GM12891 (cell line): Measurements from ENCODE around the gene PEPD.

Experiments used
- DNase-seq: peaks from one replicate; pipeline ENCODE4 v3.0.0; 2011; ENCODE audit warnings: low spot score; ENCODE audit not compliant: insufficient read length
- FAIRE-seq: peaks from 2 replicates; lab custom pipeline; 2011; peaks lifted over from hg19 to GRCh38; lab: Jason Lieb, UNC
- PAX5 ChIP-seq: IDR thresholded peaks from 2 replicates; pipeline ENCODE4 v1.6.1; 2011; ENCODE audit warnings: low read length, moderate library complexity, mild to moderate bottlenecking; ENCODE audit not compliant: insufficient read depth, severe bottlenecking
- POLR2A ChIP-seq: IDR thresholded peaks from 2 replicates; pipeline ENCODE4 v1.6.1; 2011; ENCODE audit warnings: low read depth, low read length, control low read depth
- POLR2AphosphoS5 ChIP-seq: IDR thresholded peaks from 2 replicates; pipeline ENCODE4 v1.6.1; 2011; ENCODE audit warnings: low read depth, low read length, control low read depth
- POU2F2 ChIP-seq: IDR thresholded peaks from 2 replicates; pipeline ENCODE4 v1.6.1; 2011; ENCODE audit warnings: low read depth, mild to moderate bottlenecking, control low read depth, low read length, moderate library complexity
- SPI1 ChIP-seq: IDR thresholded peaks from 2 replicates; pipeline ENCODE4 v1.6.1; 2011; ENCODE audit warnings: low read depth, low read length, control low read depth
- TAF1 ChIP-seq: IDR thresholded peaks from 2 replicates; pipeline ENCODE4 v1.6.1; 2011; ENCODE audit warnings: low read depth, low read length, control low read depth

The PEPD gene

DNA sequence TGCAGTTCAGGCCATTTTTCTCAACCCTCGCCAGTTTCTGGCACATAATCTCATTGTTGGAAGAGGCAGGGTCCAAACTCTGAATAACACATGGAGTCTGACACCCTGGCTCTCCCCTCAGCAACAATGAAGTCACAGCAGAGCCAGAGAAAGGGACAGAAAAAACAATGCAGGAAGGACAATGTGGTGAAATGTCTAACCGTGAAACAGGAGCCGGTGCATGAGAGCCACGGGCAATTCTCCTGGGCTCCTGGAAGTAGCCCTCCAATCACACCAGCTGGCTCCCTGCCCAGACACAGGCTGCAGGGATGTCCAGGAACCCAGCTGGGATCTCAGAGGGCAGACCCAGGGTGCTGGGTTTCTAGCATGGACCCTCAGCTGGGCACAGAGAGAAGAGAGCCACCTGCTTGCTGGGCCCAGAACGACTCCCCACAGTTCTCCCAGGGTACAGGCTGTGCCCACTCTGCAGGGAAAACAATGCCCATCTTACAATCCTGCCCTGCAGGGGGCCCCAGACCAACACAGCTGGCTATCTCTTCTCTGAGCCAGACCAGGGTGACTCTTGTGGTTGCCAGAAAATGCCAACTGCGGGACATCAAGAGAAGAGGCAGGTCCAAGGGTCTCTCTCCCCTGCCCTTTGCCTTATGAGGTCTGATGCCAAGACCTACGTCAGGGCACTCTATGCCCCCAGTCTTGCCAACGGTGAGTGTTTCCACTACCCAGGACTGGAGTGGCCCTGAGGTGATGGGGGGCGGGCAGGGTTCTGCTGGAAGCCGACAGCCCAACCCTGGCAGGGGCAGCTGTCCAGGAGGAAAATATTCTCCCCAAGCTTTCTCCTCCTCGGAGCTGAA, 83.5 kb downstream of the PEPD start:
- FAIRE-seq (no peak), DNase-seq (no peak)
- no peak for TF ChIP-seq POLR2AphosphoS5
- no peak for TF ChIP-seq POU2F2
- no peak for TF ChIP-seq PAX5
- no peak for TF ChIP-seq SPI1
- no peak for TF ChIP-seq TAF1
- TF ChIP-seq POLR2A, result no peak

DNA sequence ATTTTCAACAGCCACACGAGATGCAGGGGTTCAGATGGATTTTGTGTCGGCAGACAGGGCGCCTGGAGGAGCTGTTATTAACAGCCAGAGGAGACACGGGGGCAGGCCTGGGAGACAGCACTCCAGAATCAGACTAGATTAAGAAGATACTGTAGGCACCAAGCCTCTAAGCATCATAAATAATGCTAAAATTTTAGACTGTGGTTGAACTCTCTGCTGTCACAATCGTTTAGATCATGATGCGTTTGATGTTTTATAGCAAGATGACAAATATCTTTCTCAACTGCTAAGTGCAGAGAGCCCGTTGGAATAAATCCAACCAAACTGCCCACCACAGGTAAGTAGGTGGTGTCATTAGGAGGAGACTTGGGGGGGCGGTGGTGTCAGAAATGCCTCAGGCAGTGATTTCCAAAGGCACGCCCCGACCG, 84.2 kb downstream of the PEPD start:
- DNase-seq (no peak), FAIRE-seq (no peak)
- TF ChIP-seq TAF1 (no peak), POU2F2 (no peak), POLR2AphosphoS5 (no peak), PAX5 (no peak), SPI1 (no peak), POLR2A (no peak)

DNA sequence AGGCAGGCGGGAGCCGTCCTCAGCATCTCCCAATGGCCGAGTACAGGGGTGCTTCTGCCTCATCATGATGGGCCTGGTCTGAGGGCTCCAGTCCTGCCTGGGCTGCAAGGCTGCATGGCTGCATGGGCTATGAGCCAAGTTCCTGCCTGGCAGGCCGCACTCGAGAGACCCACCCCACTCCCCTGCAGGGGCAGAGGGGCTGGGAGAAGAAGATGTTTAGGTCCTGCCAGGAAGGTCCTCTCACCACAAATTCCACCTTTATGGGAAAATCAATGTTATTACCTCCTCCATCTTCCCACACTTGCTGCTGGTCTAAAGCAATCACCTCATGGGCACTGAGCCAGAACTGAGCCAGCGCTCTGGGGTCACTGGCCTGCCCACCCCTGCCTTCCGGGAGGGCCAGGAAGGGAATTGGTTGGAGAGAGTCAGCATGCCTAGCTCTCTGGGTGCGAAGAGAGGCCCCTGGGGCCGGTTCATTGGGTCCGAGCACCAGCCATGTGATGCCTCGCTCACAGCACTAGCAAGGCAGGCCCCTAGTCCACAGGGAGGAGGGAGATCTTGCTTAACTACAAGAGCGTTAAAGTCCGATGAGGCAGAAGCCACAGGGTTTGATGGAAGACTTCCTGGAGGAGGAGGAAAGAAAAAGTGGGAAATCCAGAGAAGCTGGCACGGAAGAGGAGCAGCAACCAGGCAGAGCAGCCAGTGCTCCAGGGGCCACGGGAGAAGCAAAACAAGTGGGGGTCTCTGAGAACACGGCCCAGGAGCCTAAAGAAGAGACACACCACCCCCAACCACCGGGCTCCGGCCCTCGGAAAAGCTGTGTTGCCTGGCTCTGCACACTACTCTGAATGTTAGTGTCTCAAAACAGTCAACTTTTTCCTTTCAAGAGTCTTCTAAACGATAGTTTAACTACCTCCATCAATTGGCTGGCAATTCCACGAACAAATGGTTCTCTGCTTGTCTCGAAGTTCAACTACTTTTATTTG, 84.9 kb downstream of the PEPD start:
- DNase-seq, result no peak
- no peak for TF ChIP-seq POLR2A
- FAIRE-seq, result no peak

DNA sequence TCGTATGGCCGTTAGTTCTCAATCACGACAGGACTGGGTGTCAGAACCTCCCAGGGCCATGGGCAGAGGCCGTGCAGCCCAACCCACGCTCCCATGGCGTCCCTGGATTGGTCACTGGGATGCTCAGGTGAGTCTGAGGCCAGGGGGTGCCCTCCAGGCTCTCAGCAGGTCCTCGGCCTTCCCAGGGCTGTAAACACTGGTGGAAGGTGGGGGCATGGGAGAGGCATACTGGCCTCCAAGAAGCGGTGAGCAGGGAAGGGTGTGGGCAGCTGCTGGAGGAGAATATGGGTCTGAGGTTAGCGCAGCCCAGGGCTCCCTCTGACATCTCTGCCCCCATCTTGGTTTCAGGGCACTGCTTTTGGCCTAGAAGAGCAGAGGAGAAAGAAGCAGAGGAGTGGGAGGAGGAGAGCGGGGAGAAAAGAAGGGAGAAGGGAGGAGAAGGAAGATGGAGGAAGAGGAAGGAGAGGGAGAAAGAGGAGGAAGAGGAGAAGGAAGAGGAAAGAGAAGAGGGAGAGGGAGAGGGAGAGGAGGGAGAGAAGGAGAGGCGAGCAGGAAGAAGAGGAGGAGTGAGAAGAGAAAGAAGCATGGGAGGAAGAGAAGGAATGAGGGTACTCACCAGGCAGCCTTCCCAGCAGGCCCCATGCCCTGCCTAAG, 85.8 kb downstream of the PEPD start:
- no peak for DNase-seq
- TF ChIP-seq TAF1 (no peak), POU2F2 (no peak), POLR2AphosphoS5 (no peak), POLR2A (no peak), PAX5 (no peak), SPI1 (no peak)
- FAIRE-seq, result no peak

DNA sequence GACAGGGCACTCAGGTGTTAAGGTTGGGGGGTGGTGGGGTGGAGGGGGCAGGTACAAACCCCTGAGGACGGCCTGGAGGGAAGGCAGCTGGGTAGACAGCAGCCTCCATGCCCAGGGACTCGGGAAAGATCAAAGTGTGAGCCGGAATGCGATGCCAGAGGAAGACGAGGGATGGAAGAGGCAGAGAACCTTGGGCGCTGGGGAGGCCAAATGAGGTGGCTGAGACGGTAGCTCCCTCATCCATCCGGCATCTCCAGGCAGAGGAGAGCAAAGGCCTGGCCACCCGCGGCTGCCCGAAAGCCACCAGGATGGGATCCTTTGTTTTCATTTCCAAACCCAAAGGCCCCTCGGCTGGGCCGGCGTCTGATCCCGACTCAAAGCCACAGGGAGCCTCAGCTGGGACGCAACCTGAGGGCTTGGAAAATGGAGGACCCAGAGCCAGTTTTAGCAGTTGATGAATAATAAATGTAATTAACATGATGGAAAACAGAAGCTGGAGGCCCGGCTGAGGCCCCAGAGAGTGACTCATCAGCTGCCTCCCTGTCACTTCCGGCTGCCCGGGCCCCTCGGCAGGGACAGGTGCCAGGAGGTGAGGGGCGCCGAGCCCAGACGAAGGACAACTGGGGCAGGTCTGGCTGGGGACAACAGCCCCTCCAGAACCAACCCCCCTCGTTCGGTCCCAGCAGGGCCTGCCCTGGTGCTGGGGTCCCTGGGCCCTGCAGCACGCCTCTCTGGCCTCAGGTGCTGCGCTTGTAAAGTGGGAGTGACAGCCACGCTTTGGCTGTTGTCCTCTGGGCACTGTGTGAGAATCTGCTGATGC, 86.5 kb downstream of the PEPD start:
- no peak for DNase-seq
- no peak for FAIRE-seq
- TF ChIP-seq PAX5 (no peak), POLR2AphosphoS5 (no peak), TAF1 (no peak), POLR2A (no peak), POU2F2 (no peak), SPI1 (no peak)

DNA sequence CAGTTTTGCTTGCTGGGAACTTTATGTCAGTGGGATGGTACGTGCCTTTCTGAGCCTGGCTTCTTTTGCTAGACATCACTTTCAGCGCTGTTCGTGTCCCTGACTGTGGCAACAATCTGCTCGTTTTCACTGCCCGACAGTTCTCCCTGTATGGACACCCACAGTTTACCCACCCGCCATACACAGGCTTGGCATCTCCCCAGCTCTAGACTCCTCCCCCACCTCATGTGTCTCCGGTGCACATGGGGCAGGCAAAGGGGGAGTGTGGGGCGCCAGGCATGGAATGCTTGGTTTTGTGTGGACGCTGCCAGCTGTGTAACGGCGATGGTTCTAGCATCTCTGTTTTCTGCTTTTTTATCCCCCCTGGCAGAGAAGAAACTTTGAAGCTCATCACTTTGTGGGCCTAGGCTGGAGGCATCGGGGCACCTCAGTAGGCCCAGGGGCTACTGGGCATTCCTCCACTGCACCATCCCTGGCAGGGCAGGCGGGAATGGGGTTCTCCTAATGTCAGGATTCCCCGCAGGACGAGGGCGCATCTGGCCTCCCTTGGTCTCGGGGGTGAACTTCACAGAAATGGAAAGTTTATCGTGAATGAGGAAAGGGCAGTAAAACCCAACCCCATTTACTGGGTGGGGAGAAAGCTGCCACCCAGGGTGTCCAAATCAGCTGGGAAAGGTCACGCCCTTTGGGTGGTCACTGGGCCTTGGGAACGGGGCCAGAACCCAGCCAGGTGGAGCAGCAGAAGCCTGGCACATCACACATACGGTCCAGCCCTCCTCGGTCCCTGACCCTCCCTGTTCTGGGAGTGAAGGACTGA, 87.3 kb downstream of the PEPD start:
- FAIRE-seq, result no peak
- TF ChIP-seq POLR2AphosphoS5 (no peak), TAF1 (no peak), POU2F2 (no peak), PAX5 (no peak), POLR2A (no peak), SPI1 (no peak)
- no peak for DNase-seq

DNA sequence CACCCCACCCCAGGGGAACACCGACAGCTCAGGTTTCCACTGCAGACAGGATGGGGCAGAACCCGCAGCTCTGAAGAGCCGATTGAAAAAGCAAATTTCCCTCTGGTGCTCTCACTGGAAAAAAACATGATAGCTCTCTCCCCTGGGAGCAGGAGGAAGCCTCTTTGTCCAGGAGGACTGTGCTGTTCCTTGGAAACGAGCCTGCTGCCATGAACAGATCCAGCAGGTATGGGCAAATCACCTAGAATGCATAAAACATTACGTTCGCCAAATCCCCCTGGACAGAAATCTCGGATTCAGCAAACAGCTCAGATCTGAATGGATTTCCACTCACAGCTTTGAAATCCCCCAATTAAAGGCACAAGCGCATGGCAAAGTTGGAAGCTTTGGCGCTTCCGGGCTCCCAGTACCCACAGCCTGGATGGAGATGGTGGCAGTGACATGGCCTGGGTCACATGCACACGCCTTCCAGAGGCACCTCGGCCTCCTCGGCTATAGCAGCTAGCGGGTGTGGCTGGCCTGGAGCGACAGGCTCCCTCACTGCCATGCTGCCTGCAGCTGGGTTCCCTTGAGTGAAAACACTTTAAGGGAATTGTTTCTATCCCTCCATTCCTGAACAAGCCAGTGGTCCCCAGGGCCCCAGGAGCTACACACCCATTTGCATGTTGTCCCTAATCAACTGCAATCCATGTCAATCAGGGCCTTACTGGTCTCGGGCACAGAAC, 89.0 kb downstream of the PEPD start:
- no peak for DNase-seq
- TF ChIP-seq PAX5 (no peak), POU2F2 (no peak), SPI1 (no peak), POLR2AphosphoS5 (no peak), POLR2A (no peak), TAF1 (no peak)
- no peak for FAIRE-seq

DNA sequence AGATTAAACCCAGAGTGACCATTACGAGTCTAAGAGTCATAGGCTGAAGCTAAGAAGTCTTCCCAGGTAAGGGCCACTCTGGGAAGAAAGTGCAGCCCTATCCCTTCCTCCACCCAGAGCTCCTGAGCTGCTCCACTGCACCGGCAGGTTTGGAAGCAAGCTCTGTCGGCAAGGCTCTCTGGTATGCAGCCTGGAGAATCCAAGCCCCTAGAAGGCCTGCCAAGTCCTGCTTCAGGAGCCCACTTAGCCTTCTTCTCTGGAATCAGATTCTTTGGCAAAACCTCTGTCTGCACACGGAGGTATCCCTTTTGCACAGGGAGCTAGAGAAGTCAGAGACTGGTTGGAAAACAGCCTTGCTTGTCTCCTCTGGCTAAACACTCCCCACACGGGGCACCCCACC, 89.6 kb downstream of the PEPD start:
- FAIRE-seq (no peak), DNase-seq (no peak)
- TF ChIP-seq SPI1, result no peak
- TF ChIP-seq POLR2A, result no peak
- TF ChIP-seq POU2F2, result no peak
- no peak for TF ChIP-seq TAF1
- TF ChIP-seq POLR2AphosphoS5, result no peak
- TF ChIP-seq PAX5, result no peak
